ENCODE results near the gene RYR2. TPM values are rescaled to one million over a fixed set of nuclear protein-coding genes. Genes with fewer than 3 reads are reported as not detected.

Gene RYR2
- total and polyA plus RNA-seq, 12 donors, result 43.1 to 1,252 (median 872) TPM

- Histone ChIP-seq H3K9me3 (no peaks in the 10 kb centered on the region), H3K27me3 (no peaks in the 10 kb centered on the region), H3K4me1 (peaks cover 0 to 22% (median 0%) of the 10 kb centered on the region in 9 donors), H3K36me3 (no peaks in the 10 kb centered on the region), H3K27ac (peak overlapping the region; percentile 80 to 97 (median 91)), H3K4me3 (peak overlapping the region in 8 of 10 donors; percentile 9 to 42 (median 34))
- peak; percentile 63 to 69 for DNase-seq
- intact Hi-C loops (cut with DNase I), result loop anchor here in 5 of 10 donors (1.0 to 10.0 kb wide), 5 partner anchors 34 to 106 kb away; partner anchors contain the start of gene RYR2 (in 5 of the 5)
- ATAC-seq, result peak; percentile 82 to 92 (median 90)
- TF ChIP-seq CTCF (IDR thresholded peaks at IDR 0.05), result peak in 2 of 9 donors; percentile 29 to 33
- 30 to 50% methylated on average over 12 of the region's 12 CpGs for WGBS, 2 donors
These were observed 44.1 kb upstream of the RYR2 start for GRCh38 chr1:236997882-236998281.

GRCh38 chr1:236998546-236998945, 43.4 kb upstream of the RYR2 start:
- no peaks in the 10 kb centered on the region for H3K9me3 ChIP-seq
- WGBS, 2 donors, result 29 to 48% methylated on average over 3 of the region's 3 CpGs
- no peaks in the 10 kb centered on the region for H3K36me3 ChIP-seq
- H3K4me1 ChIP-seq, result peaks cover 0 to 27% (median 0%) of the 10 kb centered on the region in 9 donors
- H3K27me3 ChIP-seq, result no peaks in the 10 kb centered on the region
- intact Hi-C loops (cut with DNase I), result loop anchor here in 5 of 10 donors (2.0 to 10.0 kb wide), 4 partner anchors 44 to 106 kb away; partner anchors contain the start of gene RYR2 (in 5 of the 5)
- TF ChIP-seq CTCF (IDR thresholded peaks at IDR 0.05), result peak in 4 of 9 donors; percentile 8 to 23 (median 12)
- peak; percentile 20 to 22 for DNase-seq
- H3K4me3 ChIP-seq, result peak overlapping the region in 9 of 10 donors; percentile 9 to 42 (median 32)
- peak in 6 of 8 donors; percentile 11 to 63 (median 46) for ATAC-seq
- peak overlapping the region; percentile 80 to 97 (median 91) for H3K27ac ChIP-seq

GRCh38 chr1:237000191-237000590, 41.8 kb upstream of the RYR2 start:
- WGBS, 2 donors, result 85 to 90% methylated on average over 4 of the region's 4 CpGs
- Histone ChIP-seq H3K27me3 (no peaks in the 10 kb centered on the region), H3K27ac (peak overlapping the region in 6 of 10 donors; percentile 86 to 97 (median 94)), H3K4me1 (peaks cover 0 to 27% (median 0%) of the 10 kb centered on the region in 9 donors), H3K9me3 (no peaks in the 10 kb centered on the region), H3K36me3 (no peaks in the 10 kb centered on the region), H3K4me3 (no peak overlapping the region)
- no peak for DNase-seq
- ATAC-seq, result no peak
- TF ChIP-seq CTCF (IDR thresholded peaks at IDR 0.05), result no peak
- intact Hi-C loops (cut with DNase I), result no loop called here

- Histone ChIP-seq H3K4me1 (peaks cover 0 to 35% (median 8%) of the 10 kb centered on the region in 9 donors), H3K9me3 (no peaks in the 10 kb centered on the region), H3K36me3 (no peaks in the 10 kb centered on the region), H3K27me3 (no peaks in the 10 kb centered on the region), H3K4me3 (no peak overlapping the region), H3K27ac (peak overlapping the region in 3 of 10 donors; percentile 11 to 23 (median 15))
- 71 to 73% methylated on average over 8 of the region's 8 CpGs for WGBS, 2 donors
- DNase-seq (no peak), ATAC-seq (no peak)
- TF ChIP-seq CTCF (IDR thresholded peaks at IDR 0.05), result no peak
- intact Hi-C loops (cut with DNase I), result no loop called here
These were observed 38.5 kb upstream of the RYR2 start for GRCh38 chr1:237003516-237003915.
